Tibial artery (tissue), 4 donors: Measurements from ENCODE around the gene SRGAP1.

Experiments
- DNase-seq, 2 donors: peaks; one replicate each; pipeline ENCODE4 v3.0.0-alpha.2; 2019
- H3K27ac ChIP-seq, 2 donors: fragments of 200-600 bp; sonication (generic) in 1 of 2; 1 replicate in 1 of 2; 2 replicates in 1 of 2; pipeline ENCODE4 v1.5.1; 2018 to 2019; ENCODE audit warnings: mild to moderate bottlenecking in 1 of 2
- H3K27me3 ChIP-seq, 2 donors: fragments of 200-600 bp; sonication (generic) in 1 of 2; one replicate each; pipeline versions ENCODE4 v1.5.1 to v1.6.0; 2016 to 2019
- H3K36me3 ChIP-seq, 3 donors: fragments of 200-600 bp; sonication (generic) in 2 of 3; one replicate each; pipeline ENCODE4 v1.5.1; 2016 to 2019; ENCODE audit warnings: mild to moderate bottlenecking in 2 of 3
- H3K4me1 ChIP-seq, 4 donors: fragments of 200-600 bp; sonication (generic) in 2 of 4; 1 replicate in 3 of 4; 2 replicates in 1 of 4; pipeline ENCODE4 v1.5.1; 2016 to 2019
- H3K4me3 ChIP-seq, 2 donors: fragments of 200-600 bp; sonication (generic) in 1 of 2; 1 replicate in 1 of 2; 2 replicates in 1 of 2; pipeline ENCODE4 v1.5.1; 2018 to 2019; ENCODE audit warnings: mild to moderate bottlenecking in 2 of 2
- H3K9me3 ChIP-seq, 3 donors: fragments of 200-600 bp; sonication (generic) in 1 of 3; one replicate each; pipeline ENCODE4 v1.5.1; 2016 to 2019
- intact Hi-C: fragments of 100-400 bp; cut with DNase I; formaldehyde crosslinking; loops from one replicate; pipeline ENCODE4 v1.15.0; 2023; ENCODE audit warnings: low total_unique reads
- TF ChIP-seq, protein P1 (sequence below), 2 experiments: fragments of 200-600 bp in 1 of 2; fragments of 450-650 bp in 1 of 2; IDR thresholded peaks; one replicate each; pipeline ENCODE4 v1.5.1; 2017 to 2019; ENCODE audit warnings: antibody characterized with exemption in 2 of 2, mild to moderate bottlenecking in 1 of 2, moderate library complexity in 1 of 2

SRGAP1 gene

GRCh38 chr12:64039281-64039871 is 194.9 kb downstream of the SRGAP1 start:
- H3K36me3 ChIP-seq = no peaks in the 10 kb centered on the region
- H3K4me3 ChIP-seq = no peak overlapping the region
- peaks cover 0 to 6% (median 0%) of the 10 kb centered on the region in 4 donors for H3K4me1 ChIP-seq
- intact Hi-C loops = no loop called here
- H3K27ac ChIP-seq = no peak overlapping the region
- DNase-seq = no peak
- TF ChIP-seq, protein P1, sequence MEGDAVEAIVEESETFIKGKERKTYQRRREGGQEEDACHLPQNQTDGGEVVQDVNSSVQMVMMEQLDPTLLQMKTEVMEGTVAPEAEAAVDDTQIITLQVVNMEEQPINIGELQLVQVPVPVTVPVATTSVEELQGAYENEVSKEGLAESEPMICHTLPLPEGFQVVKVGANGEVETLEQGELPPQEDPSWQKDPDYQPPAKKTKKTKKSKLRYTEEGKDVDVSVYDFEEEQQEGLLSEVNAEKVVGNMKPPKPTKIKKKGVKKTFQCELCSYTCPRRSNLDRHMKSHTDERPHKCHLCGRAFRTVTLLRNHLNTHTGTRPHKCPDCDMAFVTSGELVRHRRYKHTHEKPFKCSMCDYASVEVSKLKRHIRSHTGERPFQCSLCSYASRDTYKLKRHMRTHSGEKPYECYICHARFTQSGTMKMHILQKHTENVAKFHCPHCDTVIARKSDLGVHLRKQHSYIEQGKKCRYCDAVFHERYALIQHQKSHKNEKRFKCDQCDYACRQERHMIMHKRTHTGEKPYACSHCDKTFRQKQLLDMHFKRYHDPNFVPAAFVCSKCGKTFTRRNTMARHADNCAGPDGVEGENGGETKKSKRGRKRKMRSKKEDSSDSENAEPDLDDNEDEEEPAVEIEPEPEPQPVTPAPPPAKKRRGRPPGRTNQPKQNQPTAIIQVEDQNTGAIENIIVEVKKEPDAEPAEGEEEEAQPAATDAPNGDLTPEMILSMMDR (IDR thresholded peaks at IDR 0.05) = no peak
- no peaks in the 10 kb centered on the region for H3K9me3 ChIP-seq
- H3K27me3 ChIP-seq = no peaks in the 10 kb centered on the region

DNA sequence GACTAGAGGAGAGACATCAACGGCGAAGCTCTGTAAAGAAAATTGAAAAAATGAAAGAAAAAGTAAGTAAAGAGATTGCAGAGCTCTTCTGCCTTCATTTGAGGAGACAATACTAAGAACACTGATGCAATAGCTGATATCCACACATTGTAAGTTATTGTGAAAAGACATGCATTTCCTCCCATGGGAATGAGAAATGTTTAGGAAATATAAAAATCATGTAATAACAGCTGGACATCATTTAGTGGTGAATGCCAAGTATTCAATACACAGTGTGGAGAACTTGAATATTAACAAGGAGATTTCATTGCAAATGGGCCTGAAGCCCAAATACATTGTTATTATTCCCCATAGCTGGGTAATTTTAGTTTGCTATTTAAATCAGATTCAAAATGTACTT is 198.4 kb downstream of the SRGAP1 start:
- Histone ChIP-seq H3K9me3 (no peaks in the 10 kb centered on the region), H3K4me1 (peaks cover 0 to 6% (median 0%) of the 10 kb centered on the region in 4 donors), H3K27me3 (no peaks in the 10 kb centered on the region), H3K4me3 (no peak overlapping the region), H3K36me3 (no peaks in the 10 kb centered on the region), H3K27ac (no peak overlapping the region)
- no peak for DNase-seq
- intact Hi-C loops = no loop called here
- TF ChIP-seq, protein P1 (IDR thresholded peaks at IDR 0.05) = no peak

DNA sequence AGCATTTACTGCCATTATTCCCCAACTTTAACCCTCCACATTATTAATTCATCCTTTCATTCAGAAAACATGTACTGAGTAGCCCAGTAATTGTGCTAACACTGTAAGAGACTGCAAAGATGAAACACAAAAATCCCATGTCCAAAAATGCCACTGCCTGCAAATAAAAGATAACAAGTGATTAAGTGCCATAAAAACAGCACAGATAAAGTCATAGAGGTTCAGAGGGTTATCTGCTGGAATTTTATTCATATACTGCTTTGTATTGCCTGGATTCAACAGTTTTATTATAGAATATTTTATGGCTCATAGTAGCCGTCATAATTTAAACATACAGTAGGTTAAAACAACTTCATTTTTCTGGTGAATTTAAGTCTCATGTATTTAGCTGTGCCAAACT is 199.7 kb downstream of the SRGAP1 start:
- DNase-seq = no peak
- no peaks in the 10 kb centered on the region for H3K27me3 ChIP-seq
- TF ChIP-seq, protein P1 (IDR thresholded peaks at IDR 0.05) = no peak
- H3K4me3 ChIP-seq = no peak overlapping the region
- H3K27ac ChIP-seq = no peak overlapping the region
- peaks cover 0 to 2% (median 0%) of the 10 kb centered on the region in 3 donors for H3K9me3 ChIP-seq
- peaks cover 0 to 6% (median 0%) of the 10 kb centered on the region in 4 donors for H3K4me1 ChIP-seq
- H3K36me3 ChIP-seq = peaks cover 0 to 4% (median 0%) of the 10 kb centered on the region in 3 donors
- intact Hi-C loops = no loop called here

- intact Hi-C loops = no loop called here
- DNase-seq = no peak
- Histone ChIP-seq H3K27me3 (no peaks in the 10 kb centered on the region), H3K36me3 (peaks cover 0 to 24% (median 0%) of the 10 kb centered on the region in 3 donors), H3K4me3 (no peak overlapping the region), H3K4me1 (no peaks in the 10 kb centered on the region), H3K27ac (no peak overlapping the region), H3K9me3 (peaks cover 0 to 5% (median 0%) of the 10 kb centered on the region in 3 donors)
- TF ChIP-seq, protein P1 (IDR thresholded peaks at IDR 0.05) = no peak
These were observed 206.6 kb downstream of the SRGAP1 start for GRCh38 chr12:64051057-64051456.

- H3K27me3 ChIP-seq = no peaks in the 10 kb centered on the region
- intact Hi-C loops = no loop called here
- no peak for DNase-seq
- peaks cover 0 to 5% (median 0%) of the 10 kb centered on the region in 3 donors for H3K9me3 ChIP-seq
- no peak overlapping the region for H3K4me3 ChIP-seq
- H3K4me1 ChIP-seq = no peaks in the 10 kb centered on the region
- TF ChIP-seq, protein P1 (IDR thresholded peaks at IDR 0.05) = no peak
- peaks cover 0 to 24% (median 0%) of the 10 kb centered on the region in 3 donors for H3K36me3 ChIP-seq
- no peak overlapping the region for H3K27ac ChIP-seq
These were observed 208.6 kb downstream of the SRGAP1 start for GRCh38 chr12:64053117-64053516.
